Measurements from ENCODE around the gene CTNNAL1. TPM values are rescaled to one million over a fixed set of nuclear protein-coding genes. Genes with fewer than 3 reads are reported as not detected.

Gene CTNNAL1
- total RNA-seq, 4 donors from 2014 or later = 59.6 to 88.9 (median 69.6) TPM

DNA sequence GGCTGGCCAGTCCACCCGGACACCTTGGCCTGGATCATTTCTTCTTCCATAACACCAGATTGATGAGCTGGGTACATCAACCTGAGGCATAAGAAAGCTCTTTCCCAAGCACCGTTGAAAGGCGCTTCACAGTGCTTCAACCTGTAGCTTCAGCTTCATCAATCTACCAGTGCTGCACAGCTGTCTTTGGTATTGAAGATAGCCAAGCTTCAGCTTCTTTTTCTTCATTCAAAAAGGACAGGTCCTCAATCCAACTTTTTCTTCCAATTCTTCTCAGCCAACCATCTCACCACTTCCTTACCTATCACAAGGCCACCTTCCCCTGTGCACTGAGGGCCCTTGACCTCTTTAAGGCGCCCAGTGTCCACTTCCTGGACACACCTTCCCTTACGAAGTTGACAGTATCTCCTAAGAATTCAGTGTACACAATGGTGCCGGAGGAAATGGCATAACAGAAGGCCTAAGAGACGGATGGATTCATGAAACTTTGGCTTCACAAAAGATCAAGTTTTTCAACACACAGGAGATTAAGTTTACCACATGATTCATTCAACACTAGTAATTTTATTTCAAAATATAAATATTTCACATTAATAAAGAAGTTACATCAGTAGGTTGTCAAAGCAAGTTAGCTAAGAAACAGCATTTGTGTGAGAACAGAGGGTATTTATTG is 1.4 kb upstream of the CTNNAL1 start:
- TF ChIP-seq POLR2AphosphoS5 (IDR thresholded peaks at IDR 0.05) = no peak
- no peak for TF ChIP-seq POLR2A (IDR thresholded peaks at IDR 0.05; ENCODE audit: low read depth)
- no peak for TF ChIP-seq CTCF (IDR thresholded peaks at IDR 0.05)
- TF ChIP-seq EP300 (IDR thresholded peaks at IDR 0.05) = no peak
- WGBS = 72% methylated on average over 7 of the region's 7 CpGs
- Histone ChIP-seq H3K4me3 (peak overlapping the region in 1 of 4 donors; percentile 99), H3K27ac (replicated peaks in 1 of 4) (peak overlapping the region; percentile 96 to 99 (median 99)), H3K4me1 (peaks cover 38 to 46% (median 44%) of the 10 kb centered on the region in 4 donors), H3K27me3 (no peaks in the 10 kb centered on the region), H3K9me3 (no peaks in the 10 kb centered on the region), H3K36me3 (peaks cover 0 to 14% (median 5%) of the 10 kb centered on the region in 4 donors)
- intact Hi-C loops (cut with DNase I) = loop anchor here (5.0 kb wide), 4 partner anchors 62 to 103 kb away; partner anchors contain the start of genes ABITRAM, ELP1 and TMEM245
- DNase-seq (ENCODE audit: extremely low spot score) = no peak

DNA sequence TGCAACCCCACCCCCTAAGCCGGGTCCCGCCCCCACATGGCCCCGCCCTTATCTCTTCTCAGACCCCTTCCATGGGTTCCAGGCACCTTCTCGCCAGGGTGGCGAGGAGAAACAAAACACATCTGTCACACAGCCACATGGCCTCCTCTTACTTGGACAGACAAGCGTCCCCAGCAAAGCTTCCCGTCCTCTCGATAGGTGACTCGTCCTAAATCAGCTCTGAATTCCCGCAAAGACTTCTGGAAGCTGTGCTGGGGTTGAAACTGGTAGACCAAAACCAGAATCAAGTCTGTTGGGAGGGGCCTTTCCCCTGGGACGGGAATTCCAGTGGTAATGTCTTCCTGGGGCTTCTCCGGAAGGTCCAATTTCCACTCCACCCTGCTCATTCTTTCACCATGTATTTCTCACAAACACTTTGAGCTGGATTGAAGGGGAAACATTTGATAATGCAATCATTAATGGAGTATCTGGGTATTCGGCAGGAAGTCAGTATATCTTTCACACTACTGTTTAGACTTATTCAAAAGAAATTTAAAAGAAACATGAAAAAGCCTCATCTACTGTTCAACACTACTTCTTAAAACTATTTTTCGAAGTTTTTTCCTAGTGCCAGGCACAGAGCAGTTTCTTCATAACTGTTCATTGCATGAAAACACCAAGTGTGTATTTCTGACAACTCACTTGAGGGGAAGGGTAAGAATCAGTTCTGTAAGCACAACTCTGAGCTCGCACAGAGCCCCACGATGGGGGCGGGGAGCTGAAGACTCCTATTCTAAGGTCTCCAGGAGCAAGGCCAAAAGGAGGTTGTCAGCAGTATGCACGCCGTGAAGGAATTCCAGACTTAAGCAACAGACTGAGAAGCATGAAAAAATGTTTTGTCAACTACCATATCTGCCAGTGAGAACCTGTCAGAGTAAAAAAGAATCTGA is 644 bp upstream of the CTNNAL1 start:
- TF ChIP-seq POLR2AphosphoS5 (IDR thresholded peaks at IDR 0.05) (peak; percentile 7 to 36), POLR2A (IDR thresholded peaks at IDR 0.05; ENCODE audit: low read depth) (no peak)
- H3K27me3 ChIP-seq = no peaks in the 10 kb centered on the region
- H3K4me1 ChIP-seq = peaks cover 42 to 48% (median 46%) of the 10 kb centered on the region in 4 donors
- no peak for DNase-seq (ENCODE audit: extremely low spot score)
- H3K27ac ChIP-seq (replicated peaks in 1 of 4) = peak overlapping the region; percentile 96 to 99 (median 99)
- peaks cover 0 to 6% (median under 1%) of the 10 kb centered on the region in 4 donors for H3K36me3 ChIP-seq
- no peaks in the 10 kb centered on the region for H3K9me3 ChIP-seq
- intact Hi-C loops (cut with DNase I) = loop anchor here (5.0 kb wide), 3 partner anchors 62 to 103 kb away; partner anchors contain the start of genes ABITRAM, ELP1 and TMEM245
- peak overlapping the region; percentile 81 to 99 (median 92) for H3K4me3 ChIP-seq
- WGBS = 20% methylated on average over 17 of the region's 19 CpGs

DNA sequence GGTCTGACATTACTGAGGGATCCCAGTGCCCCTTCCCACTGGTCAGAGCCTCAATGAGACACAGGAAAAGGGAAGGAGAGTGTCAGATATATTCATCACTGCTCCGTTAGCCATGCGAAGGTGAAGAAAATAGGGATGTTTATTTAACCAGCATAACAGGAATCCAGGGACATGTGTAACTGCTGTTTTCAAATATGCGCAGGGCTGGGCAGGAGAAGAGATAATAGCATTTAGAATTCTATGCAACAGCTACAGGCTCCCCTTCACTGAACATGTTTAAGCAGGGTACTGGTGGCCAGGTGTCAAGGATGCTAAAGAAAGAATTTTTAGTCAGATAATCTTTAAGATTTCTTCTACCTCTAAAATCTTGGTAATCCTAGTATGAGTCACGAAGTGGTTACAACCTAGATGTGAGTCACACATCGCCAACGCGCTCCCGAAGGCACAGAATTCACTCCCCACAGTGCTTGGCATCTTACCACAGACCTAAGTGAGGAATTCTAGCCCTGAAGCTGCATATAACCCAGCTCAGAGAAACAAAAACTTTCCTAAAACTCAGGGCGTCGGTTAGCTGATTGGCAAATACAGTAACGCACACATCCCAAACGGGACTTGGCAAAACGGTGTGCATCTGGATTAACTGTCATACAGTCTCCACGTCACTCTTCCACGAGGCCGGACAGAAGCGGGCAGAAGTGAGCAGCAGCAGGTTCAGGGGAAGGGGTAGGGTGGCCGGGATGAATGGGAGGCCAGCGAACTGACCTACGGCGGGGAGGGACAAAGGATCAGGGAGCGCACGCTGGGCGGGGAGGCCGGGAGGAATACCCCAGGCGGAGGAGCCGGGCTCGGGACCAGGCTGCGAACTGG is 1.1 kb downstream of the CTNNAL1 start:
- Histone ChIP-seq H3K4me1 (peaks cover 39 to 59% (median 54%) of the 10 kb centered on the region in 4 donors), H3K9me3 (no peaks in the 10 kb centered on the region), H3K27ac (replicated peaks in 1 of 4) (peak overlapping the region; percentile 96 to 99 (median 99)), H3K27me3 (no peaks in the 10 kb centered on the region), H3K4me3 (peak overlapping the region; percentile 81 to 99 (median 92)), H3K36me3 (no peaks in the 10 kb centered on the region)
- DNase-seq (ENCODE audit: extremely low spot score) = no peak
- 2% methylated on average over 20 of the region's 29 CpGs for WGBS
- TF ChIP-seq POLR2AphosphoS5 (IDR thresholded peaks at IDR 0.05) (peak; percentile 65 to 85), POLR2A (IDR thresholded peaks at IDR 0.05; ENCODE audit: low read depth) (no peak)
- intact Hi-C loops (cut with DNase I) = loop anchor here (5.0 kb wide), 3 partner anchors 60 to 105 kb away; partner anchors contain the start of genes ABITRAM, ELP1 and TMEM245

GRCh38 chr9:109011231-109011671 is 2.0 kb downstream of the CTNNAL1 start:
- H3K36me3 ChIP-seq = no peaks in the 10 kb centered on the region
- no peaks in the 10 kb centered on the region for H3K27me3 ChIP-seq
- no peaks in the 10 kb centered on the region for H3K9me3 ChIP-seq
- DNase-seq (ENCODE audit: extremely low spot score) = no peak
- intact Hi-C loops (cut with DNase I) = loop anchor here (5.0 kb wide), 3 partner anchors 59 to 106 kb away; partner anchors contain the start of genes ABITRAM, ELP1 and TMEM245
- H3K4me3 ChIP-seq = peak overlapping the region; percentile 81 to 99 (median 92)
- no peak for TF ChIP-seq EP300 (IDR thresholded peaks at IDR 0.05)
- no peak for TF ChIP-seq POLR2AphosphoS5 (IDR thresholded peaks at IDR 0.05)
- TF ChIP-seq POLR2A (IDR thresholded peaks at IDR 0.05; ENCODE audit: low read depth) = no peak
- no peak for TF ChIP-seq CTCF (IDR thresholded peaks at IDR 0.05)
- peak overlapping the region; percentile 96 to 99 (median 99) for H3K27ac ChIP-seq (replicated peaks in 1 of 4)
- H3K4me1 ChIP-seq = peaks cover 39 to 62% (median 53%) of the 10 kb centered on the region in 4 donors

DNA sequence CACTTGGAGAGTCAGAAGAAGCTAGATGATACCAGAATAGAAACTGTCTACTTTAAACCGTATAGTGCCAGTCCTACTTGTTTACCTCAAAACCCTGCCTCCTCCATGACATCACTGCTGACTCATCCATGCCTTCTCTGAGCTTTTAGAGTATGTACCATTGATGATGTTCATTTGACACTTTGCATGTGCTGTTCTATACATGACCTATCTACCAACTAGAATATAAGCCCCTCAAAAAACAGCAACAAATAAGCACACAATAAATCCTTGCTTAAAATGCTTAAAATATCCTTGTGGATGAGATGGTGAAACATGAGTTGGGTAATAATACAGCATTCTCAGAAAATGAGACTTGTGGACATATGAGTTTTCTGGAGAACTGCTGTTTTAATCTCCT is 2.6 kb downstream of the CTNNAL1 start:
- no peak for TF ChIP-seq POLR2A (IDR thresholded peaks at IDR 0.05; ENCODE audit: low read depth)
- no peak for TF ChIP-seq CTCF (IDR thresholded peaks at IDR 0.05)
- TF ChIP-seq POLR2AphosphoS5 (IDR thresholded peaks at IDR 0.05) = peak in 1 of 2 donors; percentile 49
- no peak for TF ChIP-seq EP300 (IDR thresholded peaks at IDR 0.05)
- Histone ChIP-seq H3K27me3 (no peaks in the 10 kb centered on the region), H3K4me1 (peaks cover 41 to 65% (median 54%) of the 10 kb centered on the region in 4 donors), H3K36me3 (no peaks in the 10 kb centered on the region), H3K4me3 (peak overlapping the region in 3 of 4 donors; percentile 81 to 99 (median 86)), H3K27ac (replicated peaks in 1 of 4) (peak overlapping the region; percentile 96 to 99 (median 99)), H3K9me3 (no peaks in the 10 kb centered on the region)
- intact Hi-C loops (cut with DNase I) = loop anchor here (5.0 kb wide), 3 partner anchors 58 to 107 kb away; partner anchors contain the start of genes ABITRAM, ELP1 and TMEM245
- no peak for DNase-seq (ENCODE audit: extremely low spot score)
- 12% methylated on average over 1 of the region's 1 CpG for WGBS

Measured in esophagus muscularis mucosa (tissue), 4 donors.